ENCODE data around the gene DLGAP1.

- TF ChIP-seq CTCF (IDR thresholded peaks at IDR 0.05) (no peak), EP300 (IDR thresholded peaks at IDR 0.05) (no peak), POLR2A (IDR thresholded peaks at IDR 0.05) (no peak)
Observed at GRCh38 chr18:4134700-4135099, 320.4 kb downstream of the DLGAP1 start.
